ENCODE measurements around the gene JADE2.

The JADE2 gene

DNA sequence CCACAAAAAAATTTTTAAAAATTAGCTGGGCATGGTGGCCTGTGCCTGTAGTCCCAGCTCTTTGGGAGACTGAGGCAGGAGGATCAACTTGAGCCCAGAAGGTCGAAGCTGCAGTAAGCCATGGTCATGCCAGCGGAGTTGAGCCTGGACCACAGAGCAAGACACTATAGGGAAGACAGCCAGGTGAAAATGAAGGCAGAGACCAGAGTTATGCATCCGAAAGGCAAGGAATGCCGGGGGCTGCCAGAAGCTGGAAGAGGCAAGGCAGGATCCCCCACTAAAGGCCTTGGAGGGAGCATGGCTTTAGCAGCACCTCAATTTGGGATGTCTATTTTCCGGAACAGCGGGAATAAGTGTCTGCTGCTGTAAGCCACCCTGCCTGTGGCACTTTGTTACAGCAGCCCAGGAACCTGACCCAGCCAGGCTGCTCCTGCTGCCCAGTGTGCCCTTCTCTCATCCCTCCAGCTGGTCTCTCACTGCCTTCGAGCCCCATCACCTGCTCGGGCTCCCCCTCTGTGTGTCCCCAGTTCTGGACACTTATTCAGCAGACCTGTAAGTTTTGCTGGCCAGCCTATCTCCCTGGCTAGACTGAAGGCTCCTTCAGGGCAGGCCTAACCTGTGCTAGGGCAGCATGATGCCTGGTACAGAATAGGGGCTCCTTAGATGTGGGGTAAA lies 16.8 kb upstream of the JADE2 start:
- no peak for DNase-seq
- Histone ChIP-seq H3K9me3 (ENCODE audit: control insufficient read depth, low read length) (no peaks in the 10 kb centered on the region), H2BK15ac (ENCODE audit: low read depth, poor library complexity, severe bottlenecking) (no peak overlapping the region), H3K4ac (ENCODE audit: low read depth in 1 of 2, low read length in 2 of 2) (no peak overlapping the region), H3K23ac (ENCODE audit: low read length in 2 of 2) (no peak overlapping the region), H2AFZ (ENCODE audit: low read depth, low read length) (no peak overlapping the region), H4K8ac (ENCODE audit: low read length) (no peak overlapping the region), H3K4me1 (ENCODE audit: control insufficient read depth, insufficient read depth, low read depth, low read length) (peaks cover 51% of the 10 kb centered on the region), H3K18ac (ENCODE audit: low read depth in 1 of 2, low read length in 2 of 2) (peak overlapping the region in 1 of 2 experiments; percentile 51), H3K79me1 (replicated peaks; ENCODE audit: low read length, poor library complexity, severe bottlenecking) (no peaks in the 10 kb centered on the region), H3K14ac (ENCODE audit: low read length in 2 of 2) (no peak overlapping the region), H2BK5ac (ENCODE audit: low read depth, low read length, poor library complexity, severe bottlenecking) (no peak overlapping the region), H3K4me2 (ENCODE audit: low read length, poor library complexity, severe bottlenecking) (no peak overlapping the region), H2BK12ac (ENCODE audit: low read length in 2 of 2) (peak overlapping the region in 1 of 2 experiments; percentile 85), H3K27me3 (ENCODE audit: control insufficient read depth in 1 of 2, insufficient read depth in 1 of 2, low read length in 2 of 2) (no peaks in the 10 kb centered on the region), H3K27ac (ENCODE audit: low read length, poor library complexity, severe bottlenecking) (no peak overlapping the region), H4K91ac (ENCODE audit: low read length) (peak overlapping the region; percentile 15), H2BK120ac (ENCODE audit: low read depth, low read length) (no peak overlapping the region), H3K9ac (ENCODE audit: low read length) (no peak overlapping the region), H2AK5ac (ENCODE audit: low read length, severe bottlenecking) (peak overlapping the region; percentile 60), H3K36me3 (ENCODE audit: control insufficient read depth in 1 of 2, insufficient read depth in 2 of 2, low read depth in 1 of 2, low read length in 2 of 2) (no peaks in the 10 kb centered on the region), H3K4me3 (ENCODE audit: insufficient read depth in 1 of 2, low read depth in 1 of 2, low read length in 2 of 2) (no peak overlapping the region)
- 97% methylated on average over 8 of the region's 8 CpGs for WGBS

- H2BK120ac ChIP-seq (ENCODE audit: low read depth, low read length), result no peak overlapping the region
- DNase-seq, result peak; percentile 83
- H3K9me3 ChIP-seq (ENCODE audit: control insufficient read depth, low read length), result no peaks in the 10 kb centered on the region
These were observed 16.0 kb upstream of the JADE2 start for GRCh38 chr5:134509308-134510040.

DNA sequence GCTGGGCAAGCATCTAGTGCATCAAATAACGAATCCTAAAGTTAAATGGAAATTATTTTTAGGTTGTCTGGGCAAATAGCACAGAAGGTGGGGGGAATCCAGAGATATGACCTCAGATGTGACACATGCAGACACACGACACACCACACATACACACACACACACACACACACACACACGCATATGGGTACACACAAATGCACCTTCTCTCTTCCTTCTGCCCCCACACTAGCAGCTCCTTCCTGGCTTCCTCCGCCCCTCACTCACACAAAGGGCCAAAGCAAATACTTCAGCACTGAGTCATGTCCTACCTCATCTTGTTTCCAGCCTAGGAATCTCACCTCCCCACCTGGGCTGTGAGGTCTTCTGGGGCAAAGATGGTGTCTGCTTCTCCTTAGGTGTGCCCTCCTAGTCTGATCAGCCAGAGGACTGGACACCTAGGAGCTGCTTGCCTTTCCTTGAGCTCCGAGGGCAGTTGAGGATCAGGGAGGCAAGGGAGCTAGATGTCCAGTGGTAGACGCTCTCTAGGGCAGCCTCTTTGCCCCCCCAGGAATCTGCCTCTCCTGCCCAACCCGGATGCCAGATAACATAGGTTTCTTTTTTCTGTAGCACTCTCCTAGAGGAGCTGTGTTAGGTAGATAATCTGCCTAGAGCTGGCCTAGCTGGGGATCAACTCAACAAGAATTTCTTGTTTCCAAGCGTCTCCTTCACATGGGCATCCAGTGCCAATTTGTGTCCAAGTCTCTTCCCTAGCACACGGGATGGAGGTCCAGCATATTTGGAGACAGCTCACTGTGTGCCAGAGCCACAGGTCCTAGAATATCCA lies 14.3 kb upstream of the JADE2 start:
- no peak overlapping the region for H2BK120ac ChIP-seq (ENCODE audit: low read depth, low read length)
- H3K79me1 ChIP-seq (replicated peaks; ENCODE audit: low read length, poor library complexity, severe bottlenecking), result no peaks in the 10 kb centered on the region
- H3K9ac ChIP-seq (ENCODE audit: low read length), result no peak overlapping the region
- H3K9me3 ChIP-seq (ENCODE audit: control insufficient read depth, low read length), result no peaks in the 10 kb centered on the region
- peak; percentile 43 for DNase-seq
- no peak overlapping the region for H3K23ac ChIP-seq (ENCODE audit: low read length in 2 of 2)
- H3K4ac ChIP-seq (ENCODE audit: low read depth in 1 of 2, low read length in 2 of 2), result peak overlapping the region in 1 of 2 experiments; percentile 1
- no peaks in the 10 kb centered on the region for H3K27me3 ChIP-seq (ENCODE audit: control insufficient read depth in 1 of 2, insufficient read depth in 1 of 2, low read length in 2 of 2)
- 53% methylated on average over 8 of the region's 9 CpGs for WGBS
- H3K14ac ChIP-seq (ENCODE audit: low read length in 2 of 2), result no peak overlapping the region
- H2BK5ac ChIP-seq (ENCODE audit: low read depth, low read length, poor library complexity, severe bottlenecking), result no peak overlapping the region
- peak overlapping the region; percentile 5 for H4K8ac ChIP-seq (ENCODE audit: low read length)
- no peaks in the 10 kb centered on the region for H3K36me3 ChIP-seq (ENCODE audit: control insufficient read depth in 1 of 2, insufficient read depth in 2 of 2, low read depth in 1 of 2, low read length in 2 of 2)
- H2BK15ac ChIP-seq (ENCODE audit: low read depth, poor library complexity, severe bottlenecking), result no peak overlapping the region
- no peak overlapping the region for H2AFZ ChIP-seq (ENCODE audit: low read depth, low read length)
- peak overlapping the region; percentile 17 to 29 for H3K18ac ChIP-seq (ENCODE audit: low read depth in 1 of 2, low read length in 2 of 2)
- H3K4me1 ChIP-seq (ENCODE audit: control insufficient read depth, insufficient read depth, low read depth, low read length), result peaks cover 36% of the 10 kb centered on the region
- no peak overlapping the region for H3K4me2 ChIP-seq (ENCODE audit: low read length, poor library complexity, severe bottlenecking)
- H3K4me3 ChIP-seq (ENCODE audit: insufficient read depth in 1 of 2, low read depth in 1 of 2, low read length in 2 of 2), result no peak overlapping the region
- peak overlapping the region; percentile 23 for H4K91ac ChIP-seq (ENCODE audit: low read length)
- H3K27ac ChIP-seq (ENCODE audit: low read length, poor library complexity, severe bottlenecking), result peak overlapping the region; percentile 66
- peak overlapping the region; percentile 18 for H2AK5ac ChIP-seq (ENCODE audit: low read length, severe bottlenecking)
- peak overlapping the region; percentile 34 to 67 for H2BK12ac ChIP-seq (ENCODE audit: low read length in 2 of 2)

More at GRCh38 chr5:134509308-134510040, 16.0 kb upstream of the JADE2 start:
- H3K27ac ChIP-seq (ENCODE audit: low read length, poor library complexity, severe bottlenecking), result no peak overlapping the region
- H3K36me3 ChIP-seq (ENCODE audit: control insufficient read depth in 1 of 2, insufficient read depth in 2 of 2, low read depth in 1 of 2, low read length in 2 of 2), result no peaks in the 10 kb centered on the region
- H3K27me3 ChIP-seq (ENCODE audit: control insufficient read depth in 1 of 2, insufficient read depth in 1 of 2, low read length in 2 of 2), result no peaks in the 10 kb centered on the region
- H2BK12ac ChIP-seq (ENCODE audit: low read length in 2 of 2), result peak overlapping the region; percentile 14 to 85
- peak overlapping the region in 1 of 2 experiments; percentile 51 for H3K18ac ChIP-seq (ENCODE audit: low read depth in 1 of 2, low read length in 2 of 2)
- 86% methylated on average over 13 of the region's 13 CpGs for WGBS
- peaks cover 44% of the 10 kb centered on the region for H3K4me1 ChIP-seq (ENCODE audit: control insufficient read depth, insufficient read depth, low read depth, low read length)
- H3K4me3 ChIP-seq (ENCODE audit: insufficient read depth in 1 of 2, low read depth in 1 of 2, low read length in 2 of 2), result no peak overlapping the region
- H2AK5ac ChIP-seq (ENCODE audit: low read length, severe bottlenecking), result peak overlapping the region; percentile 0
- no peak overlapping the region for H3K23ac ChIP-seq (ENCODE audit: low read length in 2 of 2)
- H3K9ac ChIP-seq (ENCODE audit: low read length), result no peak overlapping the region
- H2AFZ ChIP-seq (ENCODE audit: low read depth, low read length), result no peak overlapping the region
- no peak overlapping the region for H4K91ac ChIP-seq (ENCODE audit: low read length)
- no peaks in the 10 kb centered on the region for H3K79me1 ChIP-seq (replicated peaks; ENCODE audit: low read length, poor library complexity, severe bottlenecking)
- H4K8ac ChIP-seq (ENCODE audit: low read length), result no peak overlapping the region
- H3K4me2 ChIP-seq (ENCODE audit: low read length, poor library complexity, severe bottlenecking), result no peak overlapping the region
- no peak overlapping the region for H3K14ac ChIP-seq (ENCODE audit: low read length in 2 of 2)
- H2BK5ac ChIP-seq (ENCODE audit: low read depth, low read length, poor library complexity, severe bottlenecking), result no peak overlapping the region
- H3K4ac ChIP-seq (ENCODE audit: low read depth in 1 of 2, low read length in 2 of 2), result no peak overlapping the region
- H2BK15ac ChIP-seq (ENCODE audit: low read depth, poor library complexity, severe bottlenecking), result no peak overlapping the region

All from mesenchymal stem cell (in vitro differentiated cells and primary cell).